Spinal cord (tissue), 10 donors: Measurements from ENCODE around the gene IFT88. TPM values are rescaled to one million over a fixed set of nuclear protein-coding genes. Genes with fewer than 3 reads are reported as not detected.
"Not testable (repeated sequence)": the region's sequence is repeated elsewhere in the genome, so short reads cannot be mapped to it uniquely, and the experiment has no call there.

Source experiments
- DNase-seq, 6 donors: peaks; one replicate each; pipeline versions ENCODE4 v3.0.0 to v3.0.0-alpha.2; 2013 to 2015; ENCODE audit warnings: low spot score in 6 of 6, low read depth in 4 of 6
- H3K27ac ChIP-seq: one replicate; pipeline ENCODE4 v1.5.1; 2013; ENCODE audit warnings: low read depth, low read length, control low read depth
- H3K27me3 ChIP-seq: one replicate; pipeline ENCODE4 v1.6.1; 2013; ENCODE audit warnings: low read length; ENCODE audit not compliant: control insufficient read depth, insufficient read depth
- H3K36me3 ChIP-seq: one replicate; pipeline ENCODE4 v1.6.1; 2013; ENCODE audit warnings: low read length; ENCODE audit not compliant: control insufficient read depth, insufficient read depth
- H3K4me1 ChIP-seq: one replicate; pipeline ENCODE4 v1.6.1; 2013; ENCODE audit warnings: low read length; ENCODE audit not compliant: control insufficient read depth, insufficient read depth
- H3K4me3 ChIP-seq: one replicate; pipeline ENCODE4 v1.5.1; 2013; ENCODE audit warnings: low read depth, low read length, control low read depth
- H3K9me3 ChIP-seq: one replicate; pipeline ENCODE4 v1.6.1; 2013; ENCODE audit warnings: low read length; ENCODE audit not compliant: control insufficient read depth, insufficient read depth
- WGBS: methylation state at CpG from one replicate; pipeline ENCODE4 v1.1.5; 2013; ENCODE audit warnings: missing lambda C conversion rate; ENCODE audit not compliant: insufficient coverage; 5-methylcytosine and 5-hydroxymethylcytosine counted together
- polyA plus RNA-seq, 2 donors: library from polyadenylated mRNA; unstranded; fragments of 120-200 nt; gene quantifications; one replicate each; pipeline ENCODE4 v1.2.1, GENCODE V29; 2013; ENCODE audit not compliant: insufficient read length in 2 of 2
- total RNA-seq, 2 donors: library from RNA; depleted of rRNA in 1 of 2; stranded (reverse); fragments of 120-200 nt in 1 of 2; fragments of >200 nt in 1 of 2; gene quantifications; one replicate each; pipeline versions ENCODE4 v1.2.3 to v1.2.4, GENCODE V29; 2013 to 2014
- donor health status: healthy.

The IFT88 gene
- total and polyA plus RNA-seq, 4 donors, result 23.1 to 31.6 (median 27.8) TPM

- Histone ChIP-seq H3K4me3 (no peak overlapping the region), H3K36me3 (no peaks in the 10 kb centered on the region), H3K27ac (no peak overlapping the region), H3K27me3 (no peaks in the 10 kb centered on the region), H3K9me3 (no peaks in the 10 kb centered on the region), H3K4me1 (peaks cover 5% of the 10 kb centered on the region)
- DNase-seq, result no peak
- 96% methylated on average over 10 of the region's 10 CpGs for WGBS
Measured at GRCh38 chr13:20680416-20681080, 113.6 kb downstream of the IFT88 start.

- not testable (repeated sequence) for H3K36me3 ChIP-seq, H3K4me3 ChIP-seq, H3K27ac ChIP-seq, DNase-seq, H3K4me1 ChIP-seq, H3K27me3 ChIP-seq, H3K9me3 ChIP-seq
- 72% methylated on average over 2 of the region's 5 CpGs for WGBS
Measured at GRCh38 chr13:20681481-20681880, 114.5 kb downstream of the IFT88 start.

- Histone ChIP-seq H3K9me3 (no peaks in the 10 kb centered on the region), H3K27me3 (no peaks in the 10 kb centered on the region), H3K4me1 (peaks cover 5% of the 10 kb centered on the region), H3K36me3 (no peaks in the 10 kb centered on the region), H3K27ac (no peak overlapping the region), H3K4me3 (no peak overlapping the region)
- DNase-seq, result no peak
- 40% methylated on average over 1 of the region's 1 CpG for WGBS
Measured at GRCh38 chr13:20682061-20682460, 115.1 kb downstream of the IFT88 start.

DNA sequence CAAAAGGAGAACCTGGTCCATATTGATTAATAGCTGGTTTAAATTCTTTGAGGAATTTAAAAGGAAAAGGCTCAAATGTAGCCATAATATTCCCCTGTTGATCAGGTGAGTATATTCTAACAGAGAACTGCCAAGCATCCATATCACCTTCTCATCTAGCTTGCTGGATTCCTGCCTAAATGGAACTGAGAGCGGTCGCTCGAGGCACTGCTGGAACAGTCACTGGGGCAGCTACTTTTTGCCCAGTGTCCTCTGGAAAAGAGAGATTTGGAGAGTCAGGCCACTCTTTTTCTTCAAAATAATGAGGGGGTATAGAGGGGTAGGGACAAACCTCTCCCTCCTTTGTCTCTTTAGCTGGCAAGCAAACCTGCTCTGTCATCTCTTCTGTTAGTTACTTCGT is 117.1 kb downstream of the IFT88 start:
- no peaks in the 10 kb centered on the region for H3K9me3 ChIP-seq
- no peaks in the 10 kb centered on the region for H3K27me3 ChIP-seq
- H3K4me1 ChIP-seq, result peaks cover 5% of the 10 kb centered on the region
- DNase-seq, result no peak
- no peak overlapping the region for H3K27ac ChIP-seq
- peaks cover 3% of the 10 kb centered on the region for H3K36me3 ChIP-seq
- no peak overlapping the region for H3K4me3 ChIP-seq
- 88% methylated on average over 1 of the region's 4 CpGs for WGBS

DNA sequence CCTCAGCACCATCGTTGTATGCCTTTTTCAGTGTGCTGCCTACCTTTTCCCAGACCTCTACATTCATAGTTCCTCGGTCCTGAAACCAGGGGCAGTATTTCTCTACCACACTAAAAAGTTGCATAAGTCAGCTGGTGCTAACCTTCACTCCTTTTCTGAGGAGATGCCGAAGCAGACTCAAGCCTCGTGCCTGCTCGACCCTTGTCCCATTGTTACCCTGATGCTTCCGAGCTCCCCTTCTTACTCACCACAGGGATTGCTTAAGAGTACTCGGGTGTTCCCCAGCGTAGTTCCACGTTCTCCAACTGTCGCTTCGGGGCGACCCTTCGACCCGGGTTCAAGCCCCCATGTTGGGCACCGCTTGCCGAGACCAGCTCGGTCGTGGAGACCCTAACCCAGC is 117.6 kb downstream of the IFT88 start:
- no peak for DNase-seq
- no peaks in the 10 kb centered on the region for H3K9me3 ChIP-seq
- peaks cover 5% of the 10 kb centered on the region for H3K4me1 ChIP-seq
- H3K27me3 ChIP-seq, result no peaks in the 10 kb centered on the region
- H3K4me3 ChIP-seq, result no peak overlapping the region
- 70% methylated on average over 13 of the region's 18 CpGs for WGBS
- no peak overlapping the region for H3K27ac ChIP-seq
- peaks cover 3% of the 10 kb centered on the region for H3K36me3 ChIP-seq

- WGBS, result 57% methylated on average over 6 of the region's 6 CpGs
Measured at GRCh38 chr13:20685092-20685491, 118.1 kb downstream of the IFT88 start.

DNA sequence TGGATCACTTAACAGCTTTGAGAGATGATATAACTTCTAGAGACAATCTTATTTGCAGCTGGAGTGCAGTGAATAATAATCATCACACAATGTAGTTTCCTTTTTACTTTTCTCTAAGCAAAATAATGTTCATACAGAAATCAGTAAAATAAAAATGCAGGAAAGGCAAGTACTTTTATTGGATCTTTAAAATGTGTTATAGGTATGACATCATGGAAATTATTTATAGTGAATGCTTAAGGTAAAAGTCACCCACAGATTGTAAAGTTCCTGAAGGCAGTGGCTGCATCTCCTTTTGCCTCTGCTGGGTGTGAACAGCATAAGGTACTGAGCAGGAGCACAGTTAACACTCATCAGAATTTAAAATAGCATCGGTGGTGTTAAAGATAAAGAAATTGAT is 119.2 kb downstream of the IFT88 start:
- Histone ChIP-seq H3K9me3 (no peaks in the 10 kb centered on the region), H3K4me3 (no peak overlapping the region), H3K27me3 (no peaks in the 10 kb centered on the region), H3K4me1 (peaks cover 5% of the 10 kb centered on the region), H3K36me3 (peaks cover 3% of the 10 kb centered on the region), H3K27ac (no peak overlapping the region)
- no CpG with 5 or more reads among the region's 1 CpG for WGBS
- DNase-seq, result no peak

More at GRCh38 chr13:20685092-20685491, 118.1 kb downstream of the IFT88 start:
- DNase-seq, result peak in 1 of 6 donors; percentile 21
- H3K4me3 ChIP-seq, result no peak overlapping the region
- no peak overlapping the region for H3K27ac ChIP-seq
- H3K27me3 ChIP-seq, result no peaks in the 10 kb centered on the region
- peaks cover 5% of the 10 kb centered on the region for H3K4me1 ChIP-seq
- peaks cover 3% of the 10 kb centered on the region for H3K36me3 ChIP-seq
- no peaks in the 10 kb centered on the region for H3K9me3 ChIP-seq

GRCh38 chr13:20686863-20687579 is 120.1 kb downstream of the IFT88 start:
- DNase-seq, result no peak
- Histone ChIP-seq H3K4me1 (peaks cover 5% of the 10 kb centered on the region), H3K9me3 (no peaks in the 10 kb centered on the region), H3K36me3 (peaks cover 3% of the 10 kb centered on the region), H3K27me3 (no peaks in the 10 kb centered on the region), H3K27ac (no peak overlapping the region), H3K4me3 (no peak overlapping the region)
- WGBS, result 29% methylated on average over 2 of the region's 4 CpGs

- peaks cover 5% of the 10 kb centered on the region for H3K4me1 ChIP-seq
- no peak overlapping the region for H3K27ac ChIP-seq
- no peak for DNase-seq
- no peak overlapping the region for H3K4me3 ChIP-seq
- H3K9me3 ChIP-seq, result no peaks in the 10 kb centered on the region
- no peaks in the 10 kb centered on the region for H3K27me3 ChIP-seq
- no CpG with 5 or more reads among the region's 3 CpGs for WGBS
- H3K36me3 ChIP-seq, result peaks cover 3% of the 10 kb centered on the region
Measured at GRCh38 chr13:20689291-20689690, 122.3 kb downstream of the IFT88 start.

DNA sequence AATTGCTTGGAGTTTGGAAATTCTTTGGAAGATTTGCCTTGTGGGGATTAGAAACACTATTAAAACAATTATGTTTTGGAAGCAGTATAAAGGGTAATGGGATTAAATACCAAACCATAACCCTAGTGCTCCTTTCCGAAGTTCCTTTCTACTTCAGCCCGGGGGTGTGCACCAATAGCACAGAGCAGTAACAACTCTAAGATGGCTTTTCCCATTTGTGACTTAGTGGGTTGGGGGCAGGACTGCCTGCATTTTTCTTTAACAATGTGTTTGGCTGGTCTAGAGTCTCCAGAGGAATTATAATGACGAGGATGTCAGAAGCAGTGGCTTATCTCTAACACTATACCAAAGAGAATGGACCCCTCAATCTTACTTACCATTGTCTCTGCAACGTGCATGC is 124.7 kb downstream of the IFT88 start:
- DNase-seq, result no peak
- Histone ChIP-seq H3K9me3 (no peaks in the 10 kb centered on the region), H3K27me3 (no peaks in the 10 kb centered on the region), H3K27ac (no peak overlapping the region), H3K4me3 (no peak overlapping the region), H3K4me1 (no peaks in the 10 kb centered on the region), H3K36me3 (peaks cover 3% of the 10 kb centered on the region)
- WGBS, result no CpG with 5 or more reads among the region's 4 CpGs
